Stomach (tissue), 4 donors: Measurements from ENCODE around the gene PNPT1.
"Not testable (repeated sequence)": the region's sequence is repeated elsewhere in the genome, so short reads cannot be mapped to it uniquely, and the experiment has no call there.

Experiments used
- POLR2A ChIP-seq, 4 donors: fragments of 450-650 bp; IDR thresholded peaks; one replicate each; pipeline ENCODE4 v1.6.1; 2016; ENCODE audit warnings: antibody characterized with exemption in 4 of 4, control low read depth in 2 of 4, mild to moderate bottlenecking in 1 of 4, moderate library complexity in 1 of 4
- TF ChIP-seq, protein P1 (sequence below), 7 experiments: fragments of 450-650 bp in 4 of 7; fragments of 200-600 bp in 3 of 7; sonication (generic) in 3 of 7; IDR thresholded peaks; one replicate each; pipeline ENCODE4 v1.5.1; 2016 to 2019; ENCODE audit warnings: antibody characterized with exemption in 7 of 7, control low read depth in 2 of 7, mild to moderate bottlenecking in 1 of 7

GRCh38 chr2:55715178-55715577 is 21.5 kb upstream of the PNPT1 start:
- not testable (repeated sequence) for TF ChIP-seq POLR2A (IDR thresholded peaks at IDR 0.05)
- TF ChIP-seq, protein P1, sequence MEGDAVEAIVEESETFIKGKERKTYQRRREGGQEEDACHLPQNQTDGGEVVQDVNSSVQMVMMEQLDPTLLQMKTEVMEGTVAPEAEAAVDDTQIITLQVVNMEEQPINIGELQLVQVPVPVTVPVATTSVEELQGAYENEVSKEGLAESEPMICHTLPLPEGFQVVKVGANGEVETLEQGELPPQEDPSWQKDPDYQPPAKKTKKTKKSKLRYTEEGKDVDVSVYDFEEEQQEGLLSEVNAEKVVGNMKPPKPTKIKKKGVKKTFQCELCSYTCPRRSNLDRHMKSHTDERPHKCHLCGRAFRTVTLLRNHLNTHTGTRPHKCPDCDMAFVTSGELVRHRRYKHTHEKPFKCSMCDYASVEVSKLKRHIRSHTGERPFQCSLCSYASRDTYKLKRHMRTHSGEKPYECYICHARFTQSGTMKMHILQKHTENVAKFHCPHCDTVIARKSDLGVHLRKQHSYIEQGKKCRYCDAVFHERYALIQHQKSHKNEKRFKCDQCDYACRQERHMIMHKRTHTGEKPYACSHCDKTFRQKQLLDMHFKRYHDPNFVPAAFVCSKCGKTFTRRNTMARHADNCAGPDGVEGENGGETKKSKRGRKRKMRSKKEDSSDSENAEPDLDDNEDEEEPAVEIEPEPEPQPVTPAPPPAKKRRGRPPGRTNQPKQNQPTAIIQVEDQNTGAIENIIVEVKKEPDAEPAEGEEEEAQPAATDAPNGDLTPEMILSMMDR (IDR thresholded peaks at IDR 0.05) = not testable (repeated sequence)
